NCI-H146 (cell line): ENCODE data around the gene SYT8.

Source experiments
- DNase-seq: peaks from one replicate; lab custom pipeline; 2025; lab: John Stamatoyannopoulos, UW

Gene SYT8

DNA sequence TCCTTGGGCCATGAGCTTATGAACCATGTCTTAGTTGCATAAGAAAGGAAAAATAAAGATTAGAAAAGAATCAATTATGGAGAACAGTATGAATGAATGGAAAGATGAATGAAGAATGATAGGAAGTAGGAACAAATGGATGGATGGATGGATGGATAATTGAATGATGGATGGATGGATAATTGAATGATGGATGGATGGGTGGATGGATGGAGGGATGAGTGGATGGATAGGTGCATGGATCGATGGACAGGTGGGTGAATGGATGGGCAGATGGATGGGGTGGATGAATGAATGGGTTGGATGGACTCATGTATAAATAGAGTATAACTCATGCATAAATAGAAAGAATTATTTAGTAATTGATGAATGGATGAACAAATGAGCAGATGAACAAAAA is 25.3 kb downstream of the SYT8 start:
- DNase-seq, result no peak

DNA sequence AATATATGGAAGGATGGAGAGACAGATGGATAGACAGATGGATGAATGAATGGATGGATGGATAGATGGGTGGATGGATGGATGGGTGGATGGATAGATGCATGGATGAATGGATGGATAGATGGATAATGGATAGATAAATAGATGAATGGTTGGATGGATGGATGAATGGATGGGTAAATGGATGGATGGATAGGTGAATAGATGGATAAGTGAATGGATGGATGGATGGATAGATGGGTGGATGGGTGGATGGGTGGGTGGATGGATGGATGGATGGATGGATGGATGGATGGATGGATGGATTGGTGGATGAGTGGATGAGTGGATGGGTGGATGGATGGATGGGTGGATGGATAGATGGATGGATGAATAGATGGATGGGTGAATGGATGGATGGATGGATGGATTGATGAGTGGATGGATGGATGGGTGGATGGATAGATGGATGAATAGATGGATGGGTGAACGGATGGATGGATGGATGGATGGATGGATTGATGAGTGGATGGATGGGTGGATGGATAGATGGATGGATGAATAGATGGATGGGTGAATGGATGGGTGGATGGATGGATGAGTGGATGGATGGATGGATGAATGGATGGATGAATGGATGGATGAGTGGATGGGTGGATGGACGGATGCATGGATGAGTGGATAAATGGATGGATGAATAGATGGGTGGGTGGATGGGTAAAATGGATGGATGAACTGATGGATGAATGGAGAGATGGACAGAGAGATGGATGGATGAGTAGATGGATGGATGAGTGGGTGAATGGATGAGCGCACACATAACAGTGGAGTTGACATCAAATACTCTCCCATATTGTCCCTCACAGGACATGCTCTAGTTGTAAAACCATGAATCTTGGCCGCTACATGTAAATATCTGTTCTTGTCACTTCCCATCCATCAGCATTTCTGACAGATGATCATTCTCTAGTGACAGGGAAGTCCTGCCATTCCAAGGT is 26.9 kb downstream of the SYT8 start:
- no peak for DNase-seq

DNA sequence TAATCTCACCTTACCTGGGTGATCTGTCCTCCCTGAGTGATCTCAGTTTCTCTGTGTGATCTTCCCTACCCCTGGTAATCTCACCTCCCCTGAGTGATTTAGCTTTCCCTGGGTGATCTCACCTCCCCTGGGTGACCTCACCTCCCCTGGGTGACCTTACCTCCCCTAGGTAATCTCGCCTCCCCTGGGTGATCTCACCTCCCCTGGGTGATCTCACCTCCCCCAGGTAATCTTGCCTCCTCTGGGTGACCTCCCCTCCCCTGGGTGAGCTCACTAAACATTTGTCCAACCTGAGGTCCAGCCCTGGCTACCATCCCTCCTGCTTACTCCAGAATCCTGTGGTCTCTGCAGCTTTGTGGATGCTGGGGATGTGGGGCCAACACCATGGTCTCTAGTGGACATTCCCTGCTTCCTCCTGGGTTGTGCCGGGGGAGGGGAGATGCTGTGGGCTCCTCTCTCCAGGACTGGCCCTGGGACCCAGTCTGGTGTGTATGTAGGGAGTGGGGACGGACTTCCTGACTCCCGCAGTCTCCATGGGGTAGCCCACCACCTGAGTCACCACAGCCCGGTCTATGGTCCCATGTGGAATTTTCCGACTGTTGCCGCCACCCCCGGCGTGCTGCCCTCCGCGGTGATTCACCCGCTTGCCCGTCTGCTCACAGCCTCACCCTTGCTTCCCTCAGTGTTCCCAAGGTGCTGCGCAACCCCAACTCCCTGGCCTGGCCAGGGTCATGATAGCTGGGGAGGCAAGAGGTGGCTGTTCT is 28.0 kb downstream of the SYT8 start:
- no peak for DNase-seq

- DNase-seq, result peak; percentile 34
Observed at GRCh38 chr11:1863352-1864216, 28.8 kb downstream of the SYT8 start.

DNA sequence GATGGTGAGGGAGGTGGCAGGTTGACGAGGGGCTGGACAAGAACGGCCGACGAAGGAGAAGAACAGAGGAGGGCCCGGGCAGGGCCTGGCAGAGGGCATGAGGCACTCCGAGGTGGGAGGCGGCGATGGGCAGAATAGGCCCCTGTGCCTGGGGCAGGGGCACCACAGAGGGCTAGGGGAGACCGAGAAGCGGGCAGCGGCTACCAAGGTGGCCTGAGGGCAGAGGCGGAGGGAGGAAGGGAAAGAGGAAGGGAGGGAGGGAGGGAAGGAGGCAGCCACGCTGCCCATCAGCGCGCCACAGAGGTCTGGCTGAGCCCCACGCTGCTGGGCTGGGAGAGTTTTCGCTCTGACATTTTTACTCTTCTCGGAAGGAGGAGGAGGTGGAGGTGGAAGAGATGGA is 29.4 kb downstream of the SYT8 start:
- DNase-seq, result no peak

GRCh38 chr11:1864831-1865665 is 30.3 kb downstream of the SYT8 start:
- DNase-seq, result no peak

- DNase-seq, result no peak
Observed at GRCh38 chr11:1866226-1866625, 31.4 kb downstream of the SYT8 start.

- no peak for DNase-seq
Observed at GRCh38 chr11:1866776-1867175, 32.0 kb downstream of the SYT8 start.

DNA sequence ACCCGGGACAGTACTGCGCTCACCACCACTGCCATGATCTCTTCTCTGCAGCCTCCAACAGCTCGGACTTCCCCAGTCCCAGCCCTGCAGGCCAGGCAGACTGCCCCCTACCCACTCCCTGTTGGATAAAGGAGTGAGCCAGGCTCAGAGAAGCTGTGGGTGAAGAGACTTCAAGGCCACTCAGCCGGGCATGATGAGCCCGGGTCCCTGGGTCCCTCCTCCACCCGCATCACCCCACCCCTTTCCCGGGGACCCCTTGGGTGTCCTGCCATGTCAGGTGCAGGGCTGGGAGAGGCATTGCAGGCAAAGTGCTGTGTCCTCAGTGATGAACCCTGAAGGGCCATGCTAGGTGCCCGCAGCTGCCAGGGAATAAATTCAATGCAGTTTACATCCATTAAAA is 32.6 kb downstream of the SYT8 start:
- DNase-seq, result no peak

GRCh38 chr11:1868056-1868635 is 33.4 kb downstream of the SYT8 start:
- no peak for DNase-seq

DNA sequence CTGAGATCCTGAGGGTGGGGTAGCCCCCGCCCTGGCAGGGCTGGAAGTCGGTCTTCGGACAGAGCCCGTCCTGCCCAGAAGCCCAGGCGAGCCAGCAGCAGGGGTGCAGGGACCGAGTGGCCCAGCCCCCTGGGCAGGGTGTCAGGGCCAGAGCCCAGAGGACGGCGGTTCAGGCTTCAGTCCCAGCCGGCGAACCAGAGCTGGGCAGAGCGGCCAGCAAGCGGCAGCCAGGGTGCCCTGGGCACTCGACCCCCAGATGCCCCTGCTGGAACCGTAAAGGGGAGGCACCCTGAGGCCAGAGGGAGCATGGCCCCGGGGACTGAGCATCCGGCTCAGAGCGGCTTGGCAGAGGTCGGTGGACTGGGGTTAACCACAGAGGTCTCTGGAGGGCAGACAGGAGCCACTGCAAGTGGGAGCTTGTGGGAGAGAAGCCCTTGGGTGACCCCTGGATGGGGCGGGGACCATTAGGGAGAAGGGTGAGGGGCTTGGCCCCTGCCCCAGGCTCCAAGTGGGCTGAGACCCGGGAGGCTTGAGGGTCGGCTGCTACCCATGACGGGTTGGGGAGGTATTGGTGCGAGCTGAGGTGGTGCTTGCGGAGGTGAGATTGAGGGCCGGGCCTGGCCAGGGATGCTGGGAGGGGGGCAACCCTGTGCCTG is 34.0 kb downstream of the SYT8 start:
- DNase-seq, result no peak

DNA sequence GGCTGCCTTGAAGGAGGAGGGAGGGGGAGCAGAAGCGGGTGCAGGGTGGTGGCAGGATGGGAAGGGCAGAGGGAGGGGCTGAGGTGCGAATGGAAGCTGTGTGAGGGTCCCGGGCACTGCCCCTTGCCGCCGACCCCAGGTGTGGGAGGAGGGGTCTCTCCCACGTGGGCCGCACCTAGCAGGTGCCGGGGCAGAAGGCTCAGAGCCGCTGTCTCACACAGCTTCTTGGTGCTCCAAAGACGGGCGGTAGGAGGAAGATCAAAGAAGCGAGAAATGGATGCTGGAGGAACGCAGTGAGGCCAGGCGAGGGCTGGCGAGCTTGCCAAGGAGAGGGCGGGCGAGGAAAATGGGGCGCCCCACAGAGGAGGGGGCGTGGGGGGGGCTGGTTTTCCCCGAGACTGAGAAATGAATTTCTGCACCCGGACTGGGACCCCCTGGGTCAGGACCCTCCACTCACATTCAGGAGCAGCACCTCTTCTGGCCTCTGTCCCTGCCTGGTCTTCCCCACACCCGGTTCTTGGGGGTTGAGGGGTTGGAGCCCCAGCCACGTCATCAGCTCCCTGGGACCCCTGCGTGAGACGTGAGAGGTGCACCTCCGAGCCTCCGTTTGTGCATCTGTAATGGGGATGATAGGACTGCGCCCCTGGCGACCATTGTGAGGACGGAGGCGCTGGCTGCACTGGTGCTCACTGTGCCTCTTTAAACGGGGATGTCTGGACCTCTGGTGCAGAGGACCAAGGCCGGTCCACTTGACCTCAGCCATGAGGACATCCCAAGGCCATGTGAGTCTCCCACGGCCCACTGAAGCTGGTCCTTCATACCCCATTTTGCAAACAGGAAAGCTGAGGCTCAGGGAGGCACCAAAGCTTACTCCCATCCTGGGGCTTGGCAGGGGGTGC is 34.9 kb downstream of the SYT8 start:
- no peak for DNase-seq

- no peak for DNase-seq
Observed at GRCh38 chr11:1870326-1870696, 35.5 kb downstream of the SYT8 start.

- no peak for DNase-seq
Observed at GRCh38 chr11:1870721-1871466, 36.1 kb downstream of the SYT8 start.

DNA sequence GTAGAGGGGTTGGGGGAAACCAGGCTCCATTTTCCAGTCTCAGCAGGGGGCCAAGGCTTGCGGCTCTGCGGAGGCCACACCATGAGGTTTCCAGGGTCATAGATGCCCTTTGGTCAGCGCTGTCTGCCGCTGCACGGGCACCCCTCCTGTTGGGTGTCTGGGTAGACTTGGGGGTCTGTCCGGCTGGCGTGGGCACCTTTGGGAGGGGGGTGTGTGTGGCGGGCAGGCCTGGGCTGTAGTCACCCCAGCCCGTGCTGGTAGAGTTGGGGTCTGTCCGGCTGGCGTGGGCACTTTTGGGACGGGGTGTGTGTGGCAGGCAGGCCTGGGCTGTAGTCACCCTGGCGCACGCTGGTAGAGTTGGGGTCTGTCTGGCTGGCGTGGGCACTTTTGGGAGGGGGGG is 36.7 kb downstream of the SYT8 start:
- no peak for DNase-seq

DNA sequence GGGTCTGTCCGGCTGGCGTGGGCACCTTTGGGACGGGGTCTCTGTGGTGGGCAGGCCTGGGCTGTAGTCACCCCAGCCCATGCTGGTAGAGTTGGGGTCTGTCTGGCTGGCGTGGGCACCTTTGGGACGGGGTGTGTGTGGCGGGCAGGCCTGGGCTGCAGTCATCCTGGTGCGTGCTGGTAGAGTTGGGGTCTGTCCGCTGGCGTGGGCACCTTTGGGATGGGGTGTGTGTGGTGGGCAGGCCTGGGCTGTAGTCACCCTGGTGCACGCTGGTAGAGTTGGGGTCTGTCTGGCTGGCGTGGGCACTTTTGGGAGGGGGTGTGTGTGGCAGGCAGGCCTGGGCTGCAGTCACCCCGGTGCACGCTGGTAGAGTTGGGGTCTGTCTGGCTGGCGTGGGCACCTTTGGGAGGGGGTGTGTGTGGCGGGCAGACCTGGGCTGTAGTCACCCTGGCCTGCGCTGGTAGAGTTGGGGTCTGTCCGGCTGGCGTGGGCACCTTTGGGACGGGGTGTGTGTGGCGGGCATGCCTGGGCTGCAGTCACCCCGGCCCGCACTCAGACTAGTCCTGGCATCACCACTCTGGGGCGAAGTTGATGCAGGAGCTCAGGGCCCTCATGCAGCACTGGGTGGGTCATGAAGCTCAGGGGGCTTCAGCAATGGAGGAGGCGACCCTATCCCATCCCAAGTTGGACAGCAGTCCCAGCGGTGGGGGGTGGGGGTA is 37.6 kb downstream of the SYT8 start:
- no peak for DNase-seq

GRCh38 chr11:1873048-1873812 is 38.4 kb downstream of the SYT8 start:
- DNase-seq, result no peak
